Activated CD4-positive, alpha-beta T cell treated with anti-CD3 and anti-CD28 coated beads, Interleukin-2, Interleukin-6, amounts not matched to agents 100 ng/mL and 50 ng/mL, durations not matched to agents 16 hours and 8 hours (primary cell): ENCODE results near the gene NAXD.
A peak's percentile ranks its signal among the peaks of the same experiment; 100 is the strongest.
"Not testable (repeated sequence)": the region's sequence is repeated elsewhere in the genome, so short reads cannot be mapped to it uniquely, and the experiment has no call there.

ENCODE experiments used
- DNase-seq: peaks from one replicate; pipeline ENCODE4 v3.0.0-alpha.2; 2020

Gene NAXD

DNA sequence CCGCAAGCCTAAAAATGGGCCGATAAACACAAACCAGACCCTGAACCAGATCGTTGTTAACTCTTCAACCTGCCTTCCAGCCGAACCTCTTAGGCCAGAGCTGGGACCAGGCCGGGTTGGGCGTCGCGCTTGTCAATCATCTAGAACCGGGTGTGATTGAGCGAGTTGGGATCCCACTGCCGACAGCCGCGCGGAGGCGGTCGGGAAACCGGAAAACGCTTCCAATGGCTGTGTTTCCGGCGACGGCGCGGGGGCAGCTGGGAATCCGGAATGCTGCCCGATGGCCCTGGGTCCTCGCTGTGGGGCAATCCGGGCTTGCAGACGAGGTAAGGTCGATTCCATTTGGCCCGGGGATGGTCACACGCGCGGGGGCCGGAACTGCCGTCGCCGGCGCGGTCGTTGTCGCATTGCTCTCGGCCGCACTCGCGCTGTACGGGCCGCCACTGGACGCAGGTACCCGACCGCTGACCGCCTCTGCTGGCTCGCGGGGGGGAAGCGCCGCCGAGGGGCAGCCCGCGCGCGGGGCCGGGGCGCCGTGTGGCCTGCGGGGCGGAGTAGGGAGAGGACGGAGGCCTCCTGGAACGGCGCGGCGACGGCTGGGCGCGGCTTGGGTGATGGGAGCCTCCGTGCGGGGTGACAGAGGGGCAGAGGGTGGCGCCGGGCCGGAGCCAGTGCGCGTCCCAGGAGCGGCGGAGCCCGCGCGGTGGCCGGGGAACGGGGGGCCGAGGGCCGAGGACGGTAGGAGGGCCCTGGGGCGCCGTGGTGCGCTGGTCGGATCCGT is at the start of gene NAXD:
Gene NAXD (plus strand): TSS at position 224 of the 781 bp plus-strand sequence. CDS start 57 bp downstream, at position 281.
- peak; percentile 94 for DNase-seq

DNA sequence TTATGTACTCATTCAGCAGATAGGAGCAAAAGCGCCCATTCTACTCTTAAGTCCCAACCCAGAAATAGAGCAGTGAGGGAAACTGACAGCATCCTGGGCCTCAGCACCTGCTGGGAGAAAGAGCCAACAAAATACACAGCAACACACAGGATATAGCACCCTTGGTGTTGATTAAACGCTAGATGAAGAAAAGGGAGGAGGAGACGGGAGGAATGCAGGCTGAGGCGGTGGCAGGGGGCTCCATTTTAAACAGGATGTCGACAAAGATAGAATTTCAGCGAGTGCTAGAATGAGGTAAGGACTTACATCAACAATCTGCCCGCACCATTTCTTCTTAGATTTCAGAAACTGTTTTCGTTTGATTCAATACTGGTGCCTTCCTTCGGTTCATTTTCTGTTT is 49.2 kb upstream of the NAXD start:
- no peak for DNase-seq

DNA sequence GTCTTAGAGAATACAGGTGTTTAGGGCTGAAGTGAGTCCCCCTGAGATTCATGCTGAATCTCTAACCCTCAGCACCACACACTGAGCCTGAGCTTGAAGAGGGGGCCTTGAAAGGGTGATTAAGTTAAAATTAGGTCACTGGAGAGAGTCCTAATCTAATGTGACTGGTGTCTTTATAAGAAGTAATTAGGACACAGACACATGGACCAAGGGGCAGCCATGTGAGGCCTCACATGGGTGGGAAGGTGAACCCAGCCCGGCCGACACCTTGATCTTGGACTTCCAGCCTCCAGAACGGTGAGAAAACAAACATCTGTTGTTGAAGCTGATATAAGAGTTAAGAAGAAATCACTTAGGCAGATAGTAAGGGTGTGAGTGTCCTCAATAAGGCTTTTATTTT is 46.7 kb upstream of the NAXD start:
- no peak for DNase-seq

DNA sequence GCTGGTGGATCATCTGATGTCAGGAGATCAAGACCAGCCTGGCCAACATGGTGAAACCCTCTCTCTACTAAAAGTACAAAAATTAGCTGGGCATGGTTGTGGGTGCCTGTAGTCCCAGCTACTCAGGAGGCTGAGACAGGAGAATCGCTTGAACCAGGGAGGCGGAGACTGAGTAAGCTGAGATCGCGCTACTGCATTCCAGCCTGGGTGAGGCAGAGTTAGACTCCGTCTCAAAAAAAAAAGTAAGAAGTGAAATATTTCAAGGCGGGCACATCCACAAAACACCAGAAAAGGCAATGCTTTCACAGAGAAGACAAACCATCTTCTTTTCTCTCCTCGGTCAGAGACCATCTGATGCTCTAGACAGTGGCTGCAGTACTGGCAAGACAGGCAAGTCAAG is 45.4 kb upstream of the NAXD start:
- DNase-seq, result not testable (repeated sequence)

DNA sequence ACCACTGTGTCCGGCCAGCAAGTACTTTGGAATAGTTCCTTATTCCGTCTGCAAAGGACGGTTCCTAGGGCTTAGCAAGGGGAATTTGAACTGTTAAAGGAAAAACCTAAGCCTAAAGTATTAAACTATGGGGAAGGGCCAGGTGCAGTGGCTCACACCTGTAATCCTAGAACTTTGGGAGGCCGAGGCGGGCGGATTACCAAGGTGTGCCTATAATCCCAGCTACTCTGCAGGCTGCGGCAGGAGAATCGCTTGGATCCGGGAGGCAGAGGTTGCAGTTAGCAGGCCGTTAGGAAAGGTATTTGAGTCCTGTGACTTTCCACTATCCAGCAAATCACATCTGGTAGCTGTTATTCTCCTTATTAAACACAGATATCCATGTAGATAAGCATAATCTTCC is 44.5 kb upstream of the NAXD start:
- DNase-seq, result no peak

DNA sequence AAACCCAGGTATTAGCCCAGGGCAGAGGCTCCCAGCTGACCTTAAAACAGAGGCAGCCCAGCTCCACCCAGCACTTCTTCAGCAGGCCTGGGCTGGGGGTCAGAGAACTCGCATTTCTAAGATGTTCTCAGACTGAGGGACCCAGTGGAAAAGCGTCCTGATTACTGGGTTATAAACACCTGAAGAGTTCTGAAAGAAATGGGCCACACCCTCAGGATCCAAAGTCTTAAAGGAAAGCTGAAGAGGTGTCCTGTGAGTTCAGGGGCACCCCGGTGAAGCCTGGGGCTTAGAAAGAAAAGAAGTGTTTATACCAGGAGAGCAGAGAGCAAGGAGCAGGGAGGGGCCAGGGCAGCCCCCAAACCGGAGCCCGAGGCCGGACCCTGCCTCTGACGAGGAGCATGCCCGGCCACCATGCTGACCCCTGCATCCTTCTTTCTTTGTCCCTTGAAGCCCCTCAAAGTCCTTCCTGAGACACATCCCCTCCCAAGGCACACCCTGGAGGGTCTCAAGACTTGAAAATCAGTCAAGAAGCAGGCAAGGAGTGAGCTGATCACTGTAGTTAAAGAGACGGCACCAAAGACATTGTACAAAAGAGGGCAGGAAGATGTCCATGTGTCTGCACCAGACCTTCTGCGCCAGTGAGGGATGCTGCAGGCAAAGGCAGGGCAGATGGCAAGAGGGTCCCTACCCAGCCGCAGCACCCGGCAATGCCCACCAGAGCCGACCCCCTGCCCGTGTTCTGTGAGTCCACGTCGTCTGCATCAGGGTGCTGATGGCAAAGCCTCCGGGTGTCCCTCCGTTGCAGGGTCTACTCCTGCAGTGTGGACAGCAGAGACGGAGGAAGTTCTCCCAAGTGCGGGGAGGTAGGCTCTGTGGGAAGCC is 43.2 kb upstream of the NAXD start:
- DNase-seq, result no peak

DNA sequence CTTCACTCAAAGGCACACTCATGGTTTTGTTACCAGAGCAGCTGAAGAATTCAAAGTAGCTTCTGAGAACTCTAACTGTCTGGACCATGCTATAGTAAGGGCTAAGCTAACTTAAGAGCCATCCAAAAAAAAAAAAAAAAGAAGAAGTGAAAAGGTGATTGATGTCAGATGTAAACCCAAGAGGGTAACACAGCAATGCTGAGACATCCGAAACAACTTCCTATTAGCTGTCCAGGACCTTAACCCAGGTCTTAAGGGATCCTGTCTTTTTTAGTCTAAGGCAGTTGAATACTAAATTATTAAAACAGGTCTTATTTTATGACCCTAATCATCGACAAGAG is 42.6 kb upstream of the NAXD start:
- DNase-seq, result no peak

DNA sequence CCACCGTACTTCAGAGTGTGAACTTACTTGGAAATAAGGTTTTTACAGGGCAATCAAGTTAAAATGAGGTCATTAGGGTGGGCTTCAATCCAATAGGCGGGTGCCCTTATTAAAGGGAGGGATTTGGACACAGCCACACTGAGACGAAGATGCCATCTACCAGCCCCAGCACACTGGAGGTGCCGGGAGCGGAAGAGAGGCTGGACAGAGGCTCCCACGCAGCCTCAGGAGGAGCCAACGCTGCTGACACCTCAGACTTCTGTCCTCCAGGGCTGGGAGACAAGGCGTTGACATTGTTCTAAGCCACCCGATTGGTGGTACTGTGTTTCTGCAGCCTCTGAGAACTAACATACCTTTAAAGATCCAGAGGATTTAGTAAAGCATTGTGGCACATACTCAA is 41.2 kb upstream of the NAXD start:
- DNase-seq, result no peak

DNA sequence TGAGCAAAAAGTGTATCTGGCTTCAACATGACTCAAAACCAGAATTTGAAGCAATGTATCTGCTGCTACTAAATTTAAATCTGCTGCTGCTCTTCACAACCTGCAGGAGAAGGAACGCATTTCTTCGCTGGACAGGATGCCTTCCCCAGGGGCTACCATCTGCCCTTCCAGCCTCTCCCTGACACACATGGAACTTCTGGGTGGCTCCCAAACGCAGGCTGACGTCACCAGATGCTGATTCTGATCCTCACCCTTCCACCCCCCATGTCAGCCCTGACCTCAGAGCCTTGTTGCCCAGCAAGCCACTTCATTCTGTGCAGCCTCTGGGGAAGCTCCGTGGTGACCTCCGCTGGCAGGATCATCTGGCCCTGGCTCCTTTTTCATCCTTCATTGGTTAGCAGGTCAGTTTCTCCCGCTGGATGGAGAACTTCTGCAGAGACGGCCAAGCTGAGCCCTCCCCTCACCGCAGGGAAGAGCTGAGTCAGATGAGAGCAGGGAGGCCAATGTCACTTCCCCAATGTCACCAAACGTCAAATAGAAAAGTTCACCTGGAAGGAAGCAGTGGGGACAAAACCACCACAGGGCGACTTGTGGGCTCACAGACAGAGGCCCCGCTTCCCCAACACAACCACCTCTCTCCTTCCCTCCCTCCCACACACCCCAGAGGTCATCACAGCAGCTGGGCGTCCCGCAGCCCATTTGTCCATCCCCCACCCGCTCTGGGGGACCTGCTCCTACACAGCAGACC is 39.8 kb upstream of the NAXD start:
- peak; percentile 65 for DNase-seq

DNA sequence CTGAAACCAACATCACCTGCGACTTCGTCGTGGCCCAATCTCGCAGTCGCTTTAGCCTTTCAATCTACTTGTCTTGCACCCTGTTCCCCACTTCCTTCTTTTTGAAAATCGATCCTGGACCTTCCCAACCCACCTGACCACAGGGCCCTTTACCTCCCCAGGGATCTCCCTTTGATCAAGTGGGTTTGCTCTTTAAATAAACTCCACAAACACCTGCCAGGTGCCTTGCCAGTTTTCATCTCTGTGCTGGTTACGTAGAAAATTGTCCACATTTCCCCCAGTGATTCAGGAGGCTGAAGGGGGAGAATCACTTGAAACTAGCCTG is 39.3 kb upstream of the NAXD start:
- DNase-seq, result no peak

DNA sequence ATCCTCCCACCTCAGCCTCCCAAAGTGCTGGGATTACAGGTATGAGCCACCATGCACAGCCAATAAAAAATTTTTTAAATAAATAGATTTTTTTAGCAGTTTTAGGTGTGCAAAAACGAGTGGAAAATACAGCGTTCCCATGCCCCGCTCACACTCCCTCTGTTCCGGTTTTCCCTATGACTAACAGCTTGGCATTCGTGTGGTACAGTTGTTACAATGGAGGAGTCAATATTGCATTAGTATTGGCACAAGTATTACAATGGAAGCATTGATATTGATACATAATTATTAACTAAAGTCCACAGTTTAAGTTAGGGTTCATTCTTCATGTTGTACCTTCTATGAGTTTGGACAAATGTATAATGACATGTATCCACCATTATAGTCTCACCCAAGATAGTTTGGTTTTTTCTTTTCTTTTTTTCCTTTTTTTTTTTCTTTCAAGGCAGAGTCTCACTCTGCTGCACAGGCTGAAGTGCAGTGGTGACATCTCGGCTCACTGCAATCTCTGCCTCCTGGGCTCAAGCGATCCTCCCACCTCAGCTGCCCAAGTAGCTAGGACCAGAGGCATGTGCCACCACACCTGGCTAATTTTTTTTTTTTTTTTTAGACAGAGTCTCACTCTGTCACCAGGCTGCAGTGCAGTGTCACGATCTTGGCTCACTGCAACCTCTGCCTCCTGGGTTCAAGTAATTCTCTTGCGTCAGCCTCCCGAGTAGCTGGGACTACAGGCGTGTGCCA is 38.4 kb upstream of the NAXD start:
- no peak for DNase-seq

DNA sequence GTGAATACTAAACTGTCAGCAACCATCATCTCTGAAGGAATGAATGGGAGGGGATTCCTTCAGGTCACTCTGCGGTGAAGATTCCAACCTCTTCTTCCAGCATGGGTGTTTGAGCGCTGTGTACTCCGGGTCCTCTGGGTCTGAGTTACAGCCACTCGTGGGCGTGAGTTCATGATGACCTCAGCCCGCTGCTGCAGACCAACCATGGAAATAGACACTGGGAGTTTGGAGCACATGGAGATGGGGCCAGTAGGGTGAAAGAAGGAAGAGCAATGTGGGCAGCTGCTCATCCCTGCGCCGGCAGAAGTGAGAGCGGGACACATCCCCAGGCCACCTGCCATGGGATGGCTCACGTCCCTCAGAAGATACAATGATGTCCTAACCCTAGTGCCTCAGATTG is 37.0 kb upstream of the NAXD start:
- no peak for DNase-seq

DNA sequence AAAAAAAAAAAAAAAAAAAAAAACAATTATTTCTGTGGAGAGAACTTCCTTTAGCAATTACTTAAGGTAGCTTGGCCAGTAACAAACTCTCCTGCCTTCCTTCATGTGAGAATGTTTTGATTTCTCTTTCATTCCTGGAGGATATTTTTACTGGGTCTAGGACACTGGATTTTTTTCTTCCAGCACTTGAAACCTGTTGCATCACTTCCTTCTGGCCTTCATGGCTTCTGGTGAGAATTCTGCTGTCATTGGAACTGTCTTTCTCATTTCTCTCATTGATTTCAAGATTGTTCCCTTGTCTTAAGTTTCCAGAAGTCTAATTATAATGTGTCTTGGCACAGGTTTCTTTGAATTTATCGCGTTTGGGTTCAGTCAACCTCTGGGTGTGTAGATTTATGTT is 34.5 kb upstream of the NAXD start:
- no peak for DNase-seq

DNA sequence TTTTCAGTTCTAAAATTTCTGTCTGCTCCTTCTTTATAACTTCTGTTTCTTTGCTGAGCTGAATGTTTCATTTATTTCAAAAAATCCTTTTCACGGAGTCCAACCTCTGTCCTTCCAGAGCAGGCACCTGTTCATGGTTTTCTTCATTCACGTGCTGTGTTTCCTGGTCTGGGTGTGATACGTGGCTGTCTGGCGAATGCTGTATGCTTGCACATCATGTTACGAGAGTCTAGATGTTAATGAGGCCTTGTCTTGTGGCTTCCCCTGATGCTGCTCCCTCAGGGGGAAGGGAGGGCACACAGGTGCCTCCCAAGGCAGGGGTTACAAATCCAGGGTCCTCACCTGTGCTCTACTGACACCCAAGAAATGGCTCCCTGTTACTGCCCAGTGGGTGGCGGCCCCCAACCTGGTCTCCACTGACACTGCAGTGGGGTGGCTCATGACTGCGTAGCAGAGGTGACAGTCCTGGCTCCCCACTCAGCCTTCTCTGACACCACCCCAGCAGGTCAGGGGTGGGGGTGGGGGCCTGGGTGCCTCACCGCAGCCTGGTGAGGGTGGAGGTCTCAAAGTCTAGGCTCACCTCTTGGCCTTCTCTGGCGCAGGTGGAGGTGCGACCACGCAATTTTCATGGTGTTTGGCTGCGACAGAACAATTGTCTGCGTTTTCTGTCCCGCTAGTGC is 33.7 kb upstream of the NAXD start:
- DNase-seq, result no peak

DNA sequence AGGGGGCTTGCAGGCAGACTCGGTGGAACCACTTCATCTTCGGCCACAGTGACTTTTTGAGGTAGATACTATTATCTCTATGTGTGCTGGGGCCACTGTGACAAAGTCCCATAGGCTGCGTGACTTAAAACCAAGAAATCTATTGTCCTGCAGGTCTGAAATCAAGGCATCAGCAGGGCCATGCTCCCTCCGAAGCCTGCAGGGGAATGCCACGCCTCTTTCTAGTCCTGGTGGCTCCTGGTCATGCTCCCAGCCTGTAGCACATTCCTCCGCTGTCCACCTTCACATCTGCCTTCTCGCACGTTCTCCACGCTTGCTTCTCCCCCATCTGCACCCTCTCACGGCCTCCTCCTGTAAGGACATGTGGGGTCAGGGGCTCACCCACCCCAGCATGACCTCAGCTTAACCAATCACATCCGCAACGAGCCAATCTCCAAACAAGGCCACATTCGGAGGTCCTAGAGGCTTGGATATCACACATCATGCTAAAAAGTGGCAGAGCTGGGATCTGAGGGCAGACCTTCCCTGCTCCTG is 32.9 kb upstream of the NAXD start:
- no peak for DNase-seq

DNA sequence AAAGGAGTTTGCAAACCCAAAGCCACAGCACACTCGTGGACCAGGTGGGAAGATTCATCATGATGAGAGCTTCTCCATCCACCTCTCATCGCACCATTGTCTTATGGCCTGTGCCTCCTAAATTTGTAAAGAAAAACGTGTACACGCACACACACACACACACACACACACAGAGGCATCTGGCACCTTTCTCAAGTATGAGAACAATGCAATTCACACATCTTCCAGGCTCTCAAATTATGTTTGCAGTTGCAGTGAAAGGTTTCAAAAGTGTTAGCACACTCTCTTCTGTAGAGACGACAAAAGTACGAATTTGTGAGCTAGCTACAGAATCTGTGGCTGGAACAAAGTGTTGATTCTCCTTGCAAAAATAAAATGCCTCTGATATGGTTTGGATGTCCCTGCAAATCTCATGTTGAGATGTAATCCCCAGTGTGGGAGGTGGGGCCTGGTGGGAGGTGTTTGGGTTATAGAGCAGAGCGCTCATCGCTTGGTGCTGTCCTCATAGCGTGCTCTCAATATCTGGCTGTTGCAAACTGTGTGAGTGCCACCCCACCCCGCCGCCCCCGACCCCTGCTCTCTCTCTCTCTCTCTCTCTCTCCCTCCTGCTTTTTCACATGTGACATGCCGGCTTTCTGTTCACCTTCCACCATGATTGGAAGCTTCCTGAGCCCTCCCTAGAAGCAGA is 32.0 kb upstream of the NAXD start:
- DNase-seq, result no peak

DNA sequence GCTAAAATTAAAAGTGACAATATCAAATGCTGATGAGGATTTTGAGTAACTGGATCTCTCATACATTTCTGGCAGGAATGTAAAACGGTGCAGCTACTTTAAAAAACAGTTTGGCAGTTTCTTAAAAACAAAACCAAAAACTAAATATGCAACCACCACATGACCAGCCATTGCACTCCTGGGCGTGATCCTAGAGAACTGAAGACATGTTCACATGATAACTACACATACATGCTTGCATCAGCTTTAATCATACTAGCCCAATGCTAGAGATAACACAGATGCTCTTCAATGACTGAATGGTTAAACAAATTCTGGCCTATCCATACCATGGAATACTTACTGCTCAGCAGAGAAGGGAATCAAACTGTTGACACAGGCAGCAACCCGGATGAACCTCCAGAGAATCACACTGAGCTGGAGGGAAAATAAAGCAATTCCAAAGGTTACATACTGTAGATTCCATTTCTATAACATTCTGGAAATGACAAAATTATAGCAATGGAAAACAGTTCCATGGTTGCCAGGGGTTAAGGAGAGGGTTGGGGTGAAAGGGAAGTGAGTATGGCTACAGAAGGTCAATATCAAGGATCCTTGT is 25.5 kb upstream of the NAXD start:
- no peak for DNase-seq

DNA sequence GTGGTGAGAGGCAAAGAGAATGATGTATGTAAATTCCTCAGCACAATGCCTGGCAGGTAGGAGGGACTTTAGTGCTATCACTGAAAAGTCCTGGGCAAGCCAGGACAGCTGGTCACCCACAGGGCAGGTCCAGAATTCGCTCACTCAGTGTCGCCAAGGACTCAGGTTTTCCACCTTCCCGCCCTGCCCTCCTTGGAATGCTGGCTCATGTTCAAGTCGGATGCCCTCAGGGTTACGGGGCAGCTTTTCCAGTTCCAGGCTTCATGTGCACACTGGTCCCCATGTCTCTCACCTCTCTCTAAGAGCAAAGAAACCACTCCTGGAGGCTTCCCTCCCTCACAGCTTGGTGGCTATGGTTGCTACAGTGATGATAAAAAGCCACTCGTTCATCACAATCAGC is 24.8 kb upstream of the NAXD start:
- no peak for DNase-seq

DNA sequence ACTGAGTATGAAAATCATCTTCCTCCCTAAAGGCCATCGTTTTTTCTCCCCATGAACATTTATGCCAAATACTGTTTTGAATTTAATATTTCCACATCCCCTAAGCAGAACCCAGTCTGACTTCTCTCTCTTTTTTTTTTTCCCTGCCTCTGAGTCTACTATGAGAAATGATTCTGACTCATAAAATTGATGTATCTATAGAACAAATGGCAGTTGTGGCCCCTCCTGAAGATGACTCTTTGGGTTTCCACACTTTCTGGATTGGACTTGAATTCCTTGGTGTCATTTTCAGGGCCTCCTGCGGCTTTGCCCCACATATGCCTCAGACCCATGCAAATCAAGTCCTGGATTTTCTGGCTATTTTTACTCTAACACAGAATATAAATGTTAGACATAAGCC is 22.7 kb upstream of the NAXD start:
- no peak for DNase-seq

DNA sequence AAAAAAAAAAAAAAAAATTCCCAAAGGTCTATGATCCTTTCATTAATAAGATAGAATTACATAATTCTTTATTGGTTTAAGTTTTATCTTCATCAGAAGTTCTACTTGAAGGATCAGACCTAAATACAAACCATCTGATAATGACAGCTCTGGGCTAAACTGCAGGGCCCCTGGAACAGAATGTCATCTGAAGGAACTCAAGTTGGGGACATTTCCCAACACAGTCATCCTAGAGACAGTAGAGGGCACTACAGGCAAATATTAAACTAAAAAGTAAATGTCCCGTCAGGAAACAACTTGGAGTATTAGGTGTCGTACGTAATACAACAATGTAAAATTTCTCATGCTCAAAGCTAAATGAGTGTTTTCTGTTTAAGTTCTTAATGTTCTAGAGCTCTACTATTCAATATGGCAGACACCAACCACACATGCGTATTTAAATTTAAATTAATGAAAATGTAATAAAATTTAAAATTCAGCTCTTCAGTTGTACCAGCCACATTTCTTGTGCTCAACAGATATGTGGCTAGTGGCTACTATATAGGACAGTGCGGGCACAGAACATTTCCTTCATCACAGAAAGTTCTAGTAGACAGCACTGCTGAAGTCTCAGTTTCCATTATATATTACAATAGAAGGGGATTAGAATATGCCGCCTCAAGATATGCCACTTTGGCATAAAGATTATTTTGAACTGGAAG is 21.8 kb upstream of the NAXD start:
- DNase-seq, result peak; percentile 53
